ENCODE results near the gene TRMT61A. TPM values are rescaled to one million over a fixed set of nuclear protein-coding genes. Genes with fewer than 3 reads are reported as not detected.

Gene TRMT61A
- total and polyA plus RNA-seq, 2 donors from 2014 or later, result 11.9 to 16.0 TPM

DNA sequence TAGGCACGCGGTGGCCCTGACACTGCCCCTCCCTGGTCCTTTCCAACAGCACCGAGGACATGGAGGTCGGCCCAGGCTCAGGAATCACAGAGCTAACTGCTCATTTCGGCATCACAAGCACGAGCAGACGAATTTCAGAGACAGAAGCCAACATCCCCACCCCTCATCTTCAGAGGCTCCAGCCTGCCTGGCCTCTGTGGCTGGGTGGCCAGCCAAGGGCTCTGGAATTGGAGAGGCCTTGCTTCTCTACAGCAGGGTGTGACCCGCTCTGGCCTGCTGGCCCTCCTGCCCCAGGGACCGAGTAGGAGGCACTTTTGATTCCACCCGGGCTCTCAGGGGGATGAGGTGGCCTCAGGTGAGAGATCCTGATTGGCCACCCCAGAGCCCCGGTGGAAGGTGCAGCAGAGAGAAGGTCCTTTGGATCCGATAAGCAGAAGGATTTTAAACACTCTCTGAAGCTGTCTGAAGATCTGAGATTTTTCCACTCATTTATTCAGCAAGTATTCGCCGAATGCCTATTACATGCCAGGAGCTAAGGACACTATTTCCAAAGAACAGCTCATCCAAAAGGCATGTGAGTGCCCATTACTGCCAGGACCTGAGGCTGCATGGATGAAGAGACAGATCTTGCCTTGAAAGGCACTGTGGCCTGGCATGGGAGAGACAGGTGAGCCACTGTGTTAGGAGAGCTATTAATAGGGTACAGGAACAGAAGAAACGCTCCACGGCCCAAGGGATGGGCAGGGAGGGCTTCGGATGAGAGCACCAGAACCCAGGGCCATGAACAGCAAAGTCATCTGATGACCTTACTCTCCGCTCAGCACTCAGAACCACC is 23.2 kb downstream of the TRMT61A start:
- no peaks in the 10 kb centered on the region for H3K27me3 ChIP-seq (ENCODE audit: control insufficient read depth, insufficient read depth, low read length)
- H3K9ac ChIP-seq (ENCODE audit: low read length in 3 of 3), result peak overlapping the region in 1 of 3 donors; percentile 17
- H3K9me3 ChIP-seq (ENCODE audit: control insufficient read depth in 2 of 3, insufficient read depth in 1 of 3, low read length in 3 of 3), result no peaks in the 10 kb centered on the region
- intact Hi-C loops (cut with DNase I), result no loop called here
- peak overlapping the region in 1 of 2 donors; percentile 43 for H3K27ac ChIP-seq (ENCODE audit: low read depth in 2 of 2, low read length in 2 of 2)
- H3K36me3 ChIP-seq (ENCODE audit: control insufficient read depth in 2 of 3, insufficient read depth in 3 of 3, low read length in 3 of 3), result no peaks in the 10 kb centered on the region
- peak in 2 of 5 donors; percentile 8 to 85 for DNase-seq
- FAIRE-seq, result no peak
- no peak overlapping the region for H3K4me3 ChIP-seq (ENCODE audit: low read length in 3 of 3)
- H3K4me1 ChIP-seq (ENCODE audit: control insufficient read depth in 2 of 3, insufficient read depth in 2 of 3, low read depth in 1 of 3, low read length in 3 of 3), result peaks cover 0 to 13% (median 0%) of the 10 kb centered on the region in 3 donors
- TF ChIP-seq, protein P1, sequence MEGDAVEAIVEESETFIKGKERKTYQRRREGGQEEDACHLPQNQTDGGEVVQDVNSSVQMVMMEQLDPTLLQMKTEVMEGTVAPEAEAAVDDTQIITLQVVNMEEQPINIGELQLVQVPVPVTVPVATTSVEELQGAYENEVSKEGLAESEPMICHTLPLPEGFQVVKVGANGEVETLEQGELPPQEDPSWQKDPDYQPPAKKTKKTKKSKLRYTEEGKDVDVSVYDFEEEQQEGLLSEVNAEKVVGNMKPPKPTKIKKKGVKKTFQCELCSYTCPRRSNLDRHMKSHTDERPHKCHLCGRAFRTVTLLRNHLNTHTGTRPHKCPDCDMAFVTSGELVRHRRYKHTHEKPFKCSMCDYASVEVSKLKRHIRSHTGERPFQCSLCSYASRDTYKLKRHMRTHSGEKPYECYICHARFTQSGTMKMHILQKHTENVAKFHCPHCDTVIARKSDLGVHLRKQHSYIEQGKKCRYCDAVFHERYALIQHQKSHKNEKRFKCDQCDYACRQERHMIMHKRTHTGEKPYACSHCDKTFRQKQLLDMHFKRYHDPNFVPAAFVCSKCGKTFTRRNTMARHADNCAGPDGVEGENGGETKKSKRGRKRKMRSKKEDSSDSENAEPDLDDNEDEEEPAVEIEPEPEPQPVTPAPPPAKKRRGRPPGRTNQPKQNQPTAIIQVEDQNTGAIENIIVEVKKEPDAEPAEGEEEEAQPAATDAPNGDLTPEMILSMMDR (IDR thresholded peaks at IDR 0.05; ENCODE audit: borderline replicate concordance, extremely low read depth, insufficient read depth), result no peak

DNA sequence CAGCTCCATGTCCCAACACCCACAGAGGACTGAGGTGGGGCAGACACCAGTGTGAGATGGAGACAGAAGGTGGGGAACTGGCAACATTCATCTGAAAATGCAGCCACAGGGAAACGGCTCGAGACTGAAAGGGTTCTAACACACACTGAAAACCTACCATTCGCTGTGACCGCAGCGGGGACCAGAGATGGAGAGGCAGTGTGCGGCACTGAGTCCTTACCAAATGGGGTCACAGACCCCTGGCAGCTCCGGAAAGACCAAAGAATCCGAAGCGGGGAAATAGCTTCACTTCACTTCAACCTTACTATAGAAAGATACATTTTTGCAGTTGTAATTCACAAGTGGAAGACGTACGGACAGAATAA is 23.8 kb downstream of the TRMT61A start:
- intact Hi-C loops (cut with DNase I), result no loop called here
- Histone ChIP-seq H3K9me3 (ENCODE audit: control insufficient read depth in 2 of 3, insufficient read depth in 1 of 3, low read length in 3 of 3) (no peaks in the 10 kb centered on the region), H3K27ac (ENCODE audit: low read depth in 2 of 2, low read length in 2 of 2) (no peak overlapping the region), H3K27me3 (ENCODE audit: control insufficient read depth, insufficient read depth, low read length) (no peaks in the 10 kb centered on the region), H3K4me1 (ENCODE audit: control insufficient read depth in 2 of 3, insufficient read depth in 2 of 3, low read depth in 1 of 3, low read length in 3 of 3) (peaks cover 0 to 13% (median 0%) of the 10 kb centered on the region in 3 donors), H3K4me3 (ENCODE audit: low read length in 3 of 3) (no peak overlapping the region), H3K36me3 (ENCODE audit: control insufficient read depth in 2 of 3, insufficient read depth in 3 of 3, low read length in 3 of 3) (no peaks in the 10 kb centered on the region), H3K9ac (ENCODE audit: low read length in 3 of 3) (no peak overlapping the region)
- FAIRE-seq, result no peak
- TF ChIP-seq, protein P1 (IDR thresholded peaks at IDR 0.05; ENCODE audit: borderline replicate concordance, extremely low read depth, insufficient read depth), result no peak
- DNase-seq, result no peak

DNA sequence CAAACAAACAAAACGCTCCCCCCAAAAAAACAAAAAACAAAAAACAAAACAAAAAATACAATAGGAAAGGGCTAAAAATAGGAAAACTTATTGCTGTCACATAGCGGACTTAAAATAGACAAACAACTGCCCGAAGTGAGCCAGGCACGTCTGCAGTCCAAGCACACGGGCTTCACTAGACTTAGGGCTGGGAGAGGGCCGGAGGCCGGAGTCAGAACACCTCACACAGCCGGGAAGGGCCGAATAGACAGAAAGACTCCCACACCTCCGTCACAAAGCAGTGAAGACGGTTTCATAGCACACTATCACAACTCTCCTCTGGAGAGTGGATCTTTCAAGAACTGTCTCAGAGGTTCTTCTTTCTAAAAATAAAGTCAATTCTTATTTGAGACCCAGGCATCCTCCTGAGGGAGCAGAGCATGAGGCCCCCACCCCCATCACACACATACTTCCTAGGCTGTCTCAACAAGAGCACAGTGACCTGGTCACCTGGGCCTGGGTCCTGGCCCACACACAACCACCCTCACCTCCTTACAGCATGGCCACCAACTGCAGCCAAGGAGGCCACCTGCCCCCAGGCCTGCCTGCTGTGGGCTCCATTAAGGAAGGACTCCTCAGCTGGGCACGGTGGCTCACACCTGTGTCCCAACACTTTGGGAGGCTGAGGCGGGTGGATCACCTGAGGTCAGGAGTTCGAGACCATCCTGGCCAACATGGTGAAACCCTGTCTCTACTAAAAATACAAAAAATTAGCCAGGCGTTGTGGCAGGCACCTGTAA is 26.8 kb downstream of the TRMT61A start:
- Histone ChIP-seq H3K4me3 (ENCODE audit: low read length in 3 of 3) (no peak overlapping the region), H3K27me3 (ENCODE audit: control insufficient read depth, insufficient read depth, low read length) (no peaks in the 10 kb centered on the region), H3K9ac (ENCODE audit: low read length in 3 of 3) (no peak overlapping the region), H3K36me3 (ENCODE audit: control insufficient read depth in 2 of 3, insufficient read depth in 3 of 3, low read length in 3 of 3) (peaks cover 0 to 18% (median 7%) of the 10 kb centered on the region in 3 donors), H3K4me1 (ENCODE audit: control insufficient read depth in 2 of 3, insufficient read depth in 2 of 3, low read depth in 1 of 3, low read length in 3 of 3) (peaks cover 3 to 25% (median 13%) of the 10 kb centered on the region in 3 donors), H3K9me3 (ENCODE audit: control insufficient read depth in 2 of 3, insufficient read depth in 1 of 3, low read length in 3 of 3) (no peaks in the 10 kb centered on the region), H3K27ac (ENCODE audit: low read depth in 2 of 2, low read length in 2 of 2) (no peak overlapping the region)
- peak in 1 of 5 donors; percentile 55 for DNase-seq
- TF ChIP-seq, protein P1 (IDR thresholded peaks at IDR 0.05; ENCODE audit: borderline replicate concordance, extremely low read depth, insufficient read depth), result no peak
- FAIRE-seq, result no peak
- intact Hi-C loops (cut with DNase I), result no loop called here

All from kidney (tissue), 14 donors.